GM12873 (cell line): ENCODE measurements around the gene KRTDAP.

ENCODE experiments used
- CTCF ChIP-seq: IDR thresholded peaks from 2 replicates; pipeline ENCODE4 v1.5.1; 2012; ENCODE audit warnings: low read depth, mild to moderate bottlenecking, moderate library complexity, low read length, control low read depth; ENCODE audit not compliant: insufficient read depth; ENCODE audit errors: missing control alignments

Gene KRTDAP

GRCh38 chr19:35511337-35511736 is 21.1 kb upstream of the KRTDAP start:
- TF ChIP-seq CTCF = no peak

- no peak for TF ChIP-seq CTCF
These were observed 20.3 kb upstream of the KRTDAP start for GRCh38 chr19:35510626-35510964.

- TF ChIP-seq CTCF = peak; percentile 95
These were observed 19.8 kb upstream of the KRTDAP start for GRCh38 chr19:35509861-35510625.

GRCh38 chr19:35509018-35509652 is 18.9 kb upstream of the KRTDAP start:
- TF ChIP-seq CTCF = no peak

GRCh38 chr19:35508129-35508528 is 17.9 kb upstream of the KRTDAP start:
- no peak for TF ChIP-seq CTCF

- no peak for TF ChIP-seq CTCF
These were observed 17.3 kb upstream of the KRTDAP start for GRCh38 chr19:35507561-35507960.

- TF ChIP-seq CTCF = no peak
These were observed 15.7 kb upstream of the KRTDAP start for GRCh38 chr19:35506011-35506410.
